GM23338 (cell line): ENCODE results near the gene PMM1. TPM values are rescaled to one million over a fixed set of nuclear protein-coding genes. Genes with fewer than 3 reads are reported as not detected.

Experiments
- ATAC-seq: fragments of 200-7000 bp; cut with Tn5 transposase; 3 replicates; pipeline ENCODE4 v1.9.1; 2020
- DNase-seq: peaks from one replicate; pipeline ENCODE4 v3.0.0-alpha.2; 2015; ENCODE audit warnings: low spot score
- H2AFZ ChIP-seq: fragments of 200-600 bp; sonication (generic); 2 replicates; pipeline ENCODE4 v1.8.0; 2016; ENCODE audit warnings: antibody characterized with exemption, mild to moderate bottlenecking, moderate library complexity
- H3F3A ChIP-seq: fragments of 200-600 bp; sonication (generic); replicated peaks from 2 replicates; pipeline ENCODE4 v1.8.0; 2017; ENCODE audit warnings: antibody characterized with exemption, mixed run types, low read depth
- H3K27ac ChIP-seq: fragments of 200-600 bp; sonication (generic); 2 replicates; pipeline ENCODE4 v1.6.1; 2016; ENCODE audit warnings: low read depth
- H3K27me3 ChIP-seq: fragments of 200-600 bp; sonication (generic); 2 replicates; pipeline ENCODE4 v1.8.0; 2016; ENCODE audit warnings: mild to moderate bottlenecking, mixed run types, moderate library complexity; ENCODE audit not compliant: insufficient read depth
- H3K36me3 ChIP-seq: fragments of 200-600 bp; sonication (generic); 2 replicates; pipeline ENCODE4 v1.8.0; 2016; ENCODE audit warnings: mild to moderate bottlenecking; ENCODE audit not compliant: insufficient read depth
- H3K4me1 ChIP-seq: fragments of 200-600 bp; sonication (generic); 2 replicates; pipeline ENCODE4 v1.8.0; 2016; ENCODE audit warnings: mild to moderate bottlenecking, moderate library complexity; ENCODE audit not compliant: insufficient read depth
- H3K4me2 ChIP-seq: fragments of 200-600 bp; sonication (generic); 2 replicates; pipeline ENCODE4 v1.7.1; 2017; ENCODE audit warnings: mixed run types
- H3K4me3 ChIP-seq: fragments of 200-600 bp; sonication (generic); 2 replicates; pipeline ENCODE4 v1.6.1; 2016; ENCODE audit warnings: mixed run types
- H3K79me2 ChIP-seq: fragments of 200-600 bp; sonication (generic); replicated peaks from 2 replicates; pipeline ENCODE4 v1.8.0; 2017; ENCODE audit warnings: mild to moderate bottlenecking; ENCODE audit not compliant: insufficient read depth
- H3K9me2 ChIP-seq: fragments of 200-600 bp; sonication (generic); 2 replicates; pipeline ENCODE4 v1.8.0; 2017; ENCODE audit not compliant: insufficient read depth
- H4K20me1 ChIP-seq: fragments of 200-600 bp; sonication (generic); replicated peaks from 2 replicates; pipeline ENCODE4 v1.8.0; 2017; ENCODE audit warnings: mild to moderate bottlenecking; ENCODE audit not compliant: insufficient read depth
- H3K27ac Mint-ChIP-seq: 2 replicates; pipeline ENCODE4 v1.8.0; 2020; ENCODE audit warnings: inconsistent platforms, mild to moderate bottlenecking, moderate library complexity, mixed read lengths
- H3K27me3 Mint-ChIP-seq: 3 replicates; pipeline ENCODE4 v1.8.0; 2022; ENCODE audit warnings: low read depth, mild to moderate bottlenecking, moderate library complexity, mixed read lengths, inconsistent platforms; ENCODE audit not compliant: insufficient read depth, poor library complexity
- H3K36me3 Mint-ChIP-seq: 3 replicates; pipeline ENCODE4 v1.8.0; 2021; ENCODE audit warnings: low read depth, mild to moderate bottlenecking, inconsistent platforms, moderate library complexity, mixed read lengths
- H3K4me1 Mint-ChIP-seq: 3 replicates; pipeline ENCODE4 v1.8.0; 2020; ENCODE audit warnings: mild to moderate bottlenecking, inconsistent platforms, mixed read lengths
- H3K4me3 Mint-ChIP-seq: 3 replicates; pipeline ENCODE4 v1.8.0; 2021; ENCODE audit warnings: moderate library complexity, mild to moderate bottlenecking, inconsistent platforms, mixed read lengths
- H3K9me3 Mint-ChIP-seq: 3 replicates; pipeline ENCODE4 v1.8.0; 2020; ENCODE audit warnings: moderate library complexity, mild to moderate bottlenecking, inconsistent platforms, mixed read lengths
- CREB1 ChIP-seq: fragments of 250-450 bp; sonication (Bioruptor Pico); IDR thresholded peaks from 2 replicates; pipeline ENCODE4 v1.5.0; 2020; ENCODE audit warnings: low read depth, mild to moderate bottlenecking, moderate library complexity
- CTCF ChIP-seq, 2 experiments: fragments of 200-600 bp in 1 of 2; sonication (generic) in 1 of 2; conservative IDR thresholded peaks; 2 replicates each; pipeline versions ENCODE4 v1.5.1 to v1.6.1; 2016 to 2017; ENCODE audit warnings: antibody characterized with exemption in 2 of 2, low read depth in 2 of 2, mild to moderate bottlenecking in 2 of 2, moderate library complexity in 1 of 2
- ETS1 ChIP-seq: IDR thresholded peaks from 2 replicates; pipeline ENCODE4 v1.6.1; 2016; ENCODE audit warnings: antibody characterized with exemption
- EZH2phosphoT487 ChIP-seq: fragments of 200-600 bp; sonication (generic); IDR thresholded peaks from one replicate; pipeline ENCODE4 v1.8.1; 2018; ENCODE audit warnings: antibody characterized with exemption; ENCODE audit not compliant: unreplicated experiment
- JUNB ChIP-seq: IDR thresholded peaks from one replicate; pipeline ENCODE4 v1.6.1; 2016; ENCODE audit warnings: antibody characterized with exemption; ENCODE audit not compliant: unreplicated experiment
- POLR2AphosphoS5 ChIP-seq: IDR thresholded peaks from 2 replicates; pipeline ENCODE4 v1.6.1; 2016; ENCODE audit warnings: antibody characterized with exemption, low read depth
- STAT1 ChIP-seq: IDR thresholded peaks from one replicate; pipeline ENCODE4 v1.6.1; 2016; ENCODE audit warnings: antibody characterized with exemption; ENCODE audit not compliant: unreplicated experiment
- ZNF114 ChIP-seq: fragments of 250-450 bp; sonication (Bioruptor Pico); IDR thresholded peaks from 2 replicates; pipeline ENCODE4 v1.5.0; 2020; ENCODE audit warnings: mild to moderate bottlenecking, moderate library complexity
- ZNF331 ChIP-seq: fragments of 250-450 bp; sonication (Bioruptor Pico); IDR thresholded peaks from 2 replicates; pipeline ENCODE4 v1.5.0; 2020; ENCODE audit warnings: low read depth, mild to moderate bottlenecking, moderate library complexity
- polyA plus RNA-seq: library from polyadenylated mRNA; unstranded; fragments of >200 nt; fragmentation: Nextera tagmentation; extraction: Ambion mirVana; gene quantifications from 2 replicates; pipeline ENCODE4 v1.2.1, GENCODE V29; 2016
- total RNA-seq: library from RNA; depleted of rRNA; stranded (reverse); fragments of >200 nt; shearing (Covaris generic); gene quantifications from 2 replicates; pipeline ENCODE4 v1.2.3, GENCODE V29; 2014
- TF ChIP-seq, protein P1 (sequence below): IDR thresholded peaks from one replicate; pipeline ENCODE4 v1.6.1; 2018; ENCODE audit warnings: antibody characterized with exemption; ENCODE audit not compliant: unreplicated experiment

PMM1 gene
- total and polyA plus RNA-seq, 2 experiments from 2014 or later, result 8.7 to 9.9 TPM

- TF ChIP-seq CTCF (conservative IDR thresholded peaks at IDR 0.05; ENCODE audit: low read depth in 2 of 2), result no peak
- TF ChIP-seq ZNF114, result no peak
- TF ChIP-seq, protein P1, sequence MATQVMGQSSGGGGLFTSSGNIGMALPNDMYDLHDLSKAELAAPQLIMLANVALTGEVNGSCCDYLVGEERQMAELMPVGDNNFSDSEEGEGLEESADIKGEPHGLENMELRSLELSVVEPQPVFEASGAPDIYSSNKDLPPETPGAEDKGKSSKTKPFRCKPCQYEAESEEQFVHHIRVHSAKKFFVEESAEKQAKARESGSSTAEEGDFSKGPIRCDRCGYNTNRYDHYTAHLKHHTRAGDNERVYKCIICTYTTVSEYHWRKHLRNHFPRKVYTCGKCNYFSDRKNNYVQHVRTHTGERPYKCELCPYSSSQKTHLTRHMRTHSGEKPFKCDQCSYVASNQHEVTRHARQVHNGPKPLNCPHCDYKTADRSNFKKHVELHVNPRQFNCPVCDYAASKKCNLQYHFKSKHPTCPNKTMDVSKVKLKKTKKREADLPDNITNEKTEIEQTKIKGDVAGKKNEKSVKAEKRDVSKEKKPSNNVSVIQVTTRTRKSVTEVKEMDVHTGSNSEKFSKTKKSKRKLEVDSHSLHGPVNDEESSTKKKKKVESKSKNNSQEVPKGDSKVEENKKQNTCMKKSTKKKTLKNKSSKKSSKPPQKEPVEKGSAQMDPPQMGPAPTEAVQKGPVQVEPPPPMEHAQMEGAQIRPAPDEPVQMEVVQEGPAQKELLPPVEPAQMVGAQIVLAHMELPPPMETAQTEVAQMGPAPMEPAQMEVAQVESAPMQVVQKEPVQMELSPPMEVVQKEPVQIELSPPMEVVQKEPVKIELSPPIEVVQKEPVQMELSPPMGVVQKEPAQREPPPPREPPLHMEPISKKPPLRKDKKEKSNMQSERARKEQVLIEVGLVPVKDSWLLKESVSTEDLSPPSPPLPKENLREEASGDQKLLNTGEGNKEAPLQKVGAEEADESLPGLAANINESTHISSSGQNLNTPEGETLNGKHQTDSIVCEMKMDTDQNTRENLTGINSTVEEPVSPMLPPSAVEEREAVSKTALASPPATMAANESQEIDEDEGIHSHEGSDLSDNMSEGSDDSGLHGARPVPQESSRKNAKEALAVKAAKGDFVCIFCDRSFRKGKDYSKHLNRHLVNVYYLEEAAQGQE, result no peak
Observed at GRCh38 chr22:41574847-41575381, 14.7 kb downstream of the PMM1 start (continued).

DNA sequence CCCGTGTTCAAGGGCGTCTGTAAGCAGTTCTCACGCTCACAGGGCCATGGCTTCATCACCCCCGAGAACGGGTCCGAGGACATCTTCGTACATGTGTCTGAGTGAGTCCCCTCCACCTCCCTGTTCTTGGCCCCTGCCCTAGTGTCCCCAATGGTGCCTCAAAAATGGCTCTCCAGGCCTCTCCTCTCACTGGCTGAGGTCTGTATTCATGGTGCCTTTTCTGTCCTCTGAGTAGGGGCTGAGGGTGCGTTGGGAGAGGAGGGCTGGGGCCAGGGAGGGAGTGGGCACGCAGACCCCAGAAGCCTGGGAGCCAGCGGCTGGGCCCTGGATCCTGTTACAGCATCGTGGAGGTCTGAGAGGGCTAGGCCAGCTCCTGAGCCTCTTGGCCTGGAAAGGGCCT lies 16.0 kb downstream of the PMM1 start:
- Histone ChIP-seq H3K36me3 (no peaks in the 10 kb centered on the region), H3F3A (no peaks in the 10 kb centered on the region), H3K4me2 (no peak overlapping the region), H2AFZ (no peak overlapping the region), H3K79me2 (no peaks in the 10 kb centered on the region), H3K4me1 (no peaks in the 10 kb centered on the region), H3K27ac (no peak overlapping the region), H4K20me1 (no peaks in the 10 kb centered on the region; the same call in 1 of the 2 replicates), H3K27me3 (no peaks in the 10 kb centered on the region), H3K9me2 (no peaks in the 10 kb centered on the region), H3K4me3 (no peak overlapping the region)
- peaks cover 14% of the 10 kb centered on the region for H3K27me3 Mint-ChIP-seq
- no peak for DNase-seq
- H3K36me3 Mint-ChIP-seq, result peaks cover 3% of the 10 kb centered on the region; the same call in 1 of the 3 replicates
- H3K4me3 Mint-ChIP-seq, result no peak overlapping the region
- no peak for ATAC-seq
- H3K9me3 Mint-ChIP-seq, result no peaks in the 10 kb centered on the region; the same call in 2 of the 3 replicates
- peaks cover 3% of the 10 kb centered on the region; the same call in 1 of the 3 replicates for H3K4me1 Mint-ChIP-seq
- H3K27ac Mint-ChIP-seq, result no peak overlapping the region
- no peak for TF ChIP-seq CTCF (conservative IDR thresholded peaks at IDR 0.05; ENCODE audit: low read depth in 2 of 2)
- no peak for TF ChIP-seq ZNF114
- no peak for TF ChIP-seq JUNB
- TF ChIP-seq CREB1, result no peak
- TF ChIP-seq POLR2AphosphoS5, result no peak
- no peak for TF ChIP-seq ETS1
- TF ChIP-seq, protein P1, result no peak
- TF ChIP-seq ZNF331 (CRISPR knock-in tag), result no peak
- no peak for TF ChIP-seq EZH2phosphoT487
- no peak for TF ChIP-seq STAT1
